HG03280 (cell line): ENCODE measurements around the gene ARHGEF16.

ENCODE experiments used
- ATAC-seq: cut with Tn5 transposase; IDR thresholded peaks from one replicate; pipeline ENCODE4 v1.9.1; 2021; ENCODE audit warnings: mild to moderate bottlenecking, moderate library complexity; ENCODE audit not compliant: unreplicated experiment

Gene ARHGEF16

GRCh38 chr1:3420218-3420951 lies 34.1 kb upstream of the ARHGEF16 start:
- no peak for ATAC-seq

GRCh38 chr1:3422638-3423037 lies 31.8 kb upstream of the ARHGEF16 start:
- no peak for ATAC-seq

GRCh38 chr1:3423245-3423829 lies 31.1 kb upstream of the ARHGEF16 start:
- no peak for ATAC-seq

- ATAC-seq, result no peak
Observed at GRCh38 chr1:3423896-3424611, 30.4 kb upstream of the ARHGEF16 start.

GRCh38 chr1:3425486-3426215 lies 28.8 kb upstream of the ARHGEF16 start:
- ATAC-seq, result no peak

GRCh38 chr1:3426956-3427535 lies 27.4 kb upstream of the ARHGEF16 start:
- no peak for ATAC-seq

- no peak for ATAC-seq
Observed at GRCh38 chr1:3427711-3428704, 26.5 kb upstream of the ARHGEF16 start.

GRCh38 chr1:3428899-3429298 lies 25.6 kb upstream of the ARHGEF16 start:
- ATAC-seq, result no peak

GRCh38 chr1:3429320-3429719 lies 25.1 kb upstream of the ARHGEF16 start:
- no peak for ATAC-seq

- ATAC-seq, result no peak
Observed at GRCh38 chr1:3429766-3430165, 24.7 kb upstream of the ARHGEF16 start.

GRCh38 chr1:3430406-3430805 lies 24.1 kb upstream of the ARHGEF16 start:
- no peak for ATAC-seq

GRCh38 chr1:3430820-3431219 lies 23.6 kb upstream of the ARHGEF16 start:
- no peak for ATAC-seq

- ATAC-seq, result no peak
Observed at GRCh38 chr1:3431266-3431665, 23.2 kb upstream of the ARHGEF16 start.

- no peak for ATAC-seq
Observed at GRCh38 chr1:3431686-3432085, 22.8 kb upstream of the ARHGEF16 start.

GRCh38 chr1:3432306-3432705 lies 22.2 kb upstream of the ARHGEF16 start:
- no peak for ATAC-seq

- no peak for ATAC-seq
Observed at GRCh38 chr1:3433076-3433475, 21.4 kb upstream of the ARHGEF16 start.

- no peak for ATAC-seq
Observed at GRCh38 chr1:3433596-3434320, 20.7 kb upstream of the ARHGEF16 start.

- ATAC-seq, result no peak
Observed at GRCh38 chr1:3434406-3435110, 19.9 kb upstream of the ARHGEF16 start.

GRCh38 chr1:3435666-3436065 lies 18.8 kb upstream of the ARHGEF16 start:
- no peak for ATAC-seq
